Activated CD4-positive, alpha-beta T cell treated with anti-CD3 and anti-CD28 coated beads, Interleukin-2, Interleukin-6, amounts not matched to agents 100 ng/mL and 50 ng/mL, durations not matched to agents 16 hours and 8 hours (primary cell): Measurements from ENCODE around the gene MYO1D.
"Not testable (repeated sequence)": the region's sequence is repeated elsewhere in the genome, so short reads cannot be mapped to it uniquely, and the experiment has no call there.

ENCODE experiments used
- DNase-seq: peaks from one replicate; pipeline ENCODE4 v3.0.0-alpha.2; 2020

Gene MYO1D

GRCh38 chr17:32887410-32887809 is 10.5 kb upstream of the MYO1D start:
- DNase-seq = not testable (repeated sequence)

GRCh38 chr17:32886951-32887350 is 10.0 kb upstream of the MYO1D start:
- not testable (repeated sequence) for DNase-seq

- DNase-seq = peak; percentile 29
These were observed 5.8 kb upstream of the MYO1D start for GRCh38 chr17:32882734-32883133.

- DNase-seq = no peak
These were observed 5.1 kb upstream of the MYO1D start for GRCh38 chr17:32882029-32882428.

GRCh38 chr17:32880671-32881453 is 3.9 kb upstream of the MYO1D start:
- DNase-seq = no peak

- DNase-seq = no peak
These were observed 2.2 kb upstream of the MYO1D start for GRCh38 chr17:32879134-32879533.

- no peak for DNase-seq
These were observed 1.3 kb upstream of the MYO1D start for GRCh38 chr17:32878211-32878610.

GRCh38 chr17:32877164-32877764 is 340 bp upstream of the MYO1D start:
- peak; percentile 95 for DNase-seq

GRCh38 chr17:32875923-32876416 is 954 bp downstream of the MYO1D start:
- DNase-seq = no peak

- DNase-seq = no peak
These were observed 1.6 kb downstream of the MYO1D start for GRCh38 chr17:32875230-32875917.

GRCh38 chr17:32873114-32873513 is 3.8 kb downstream of the MYO1D start:
- no peak for DNase-seq

GRCh38 chr17:32871746-32872145 is 5.2 kb downstream of the MYO1D start:
- no peak for DNase-seq

- no peak for DNase-seq
These were observed 6.0 kb downstream of the MYO1D start for GRCh38 chr17:32870969-32871368.

- no peak for DNase-seq
These were observed 6.8 kb downstream of the MYO1D start for GRCh38 chr17:32870027-32870670.

- DNase-seq = no peak
These were observed 7.4 kb downstream of the MYO1D start for GRCh38 chr17:32869345-32870026.

- DNase-seq = no peak
These were observed 11.8 kb downstream of the MYO1D start for GRCh38 chr17:32865141-32865540.

- DNase-seq = no peak
These were observed 13.4 kb downstream of the MYO1D start for GRCh38 chr17:32863559-32863958.

- DNase-seq = no peak
These were observed 14.0 kb downstream of the MYO1D start for GRCh38 chr17:32862940-32863339.

GRCh38 chr17:32861981-32862380 is 14.9 kb downstream of the MYO1D start:
- DNase-seq = no peak

- peak; percentile 17 for DNase-seq
These were observed 16.9 kb downstream of the MYO1D start for GRCh38 chr17:32859857-32860525.

GRCh38 chr17:32855620-32856019 is 21.3 kb downstream of the MYO1D start:
- DNase-seq = no peak

GRCh38 chr17:32854832-32855389 is 22.0 kb downstream of the MYO1D start:
- no peak for DNase-seq
